Lower lobe of right lung (tissue), 2 donors: ENCODE data around the gene ERI3. TPM values are rescaled to one million over a fixed set of nuclear protein-coding genes. Genes with fewer than 3 reads are reported as not detected.

Experiments used
- ATAC-seq, 2 donors: fragments of 200-7000 bp; cut with Tn5 transposase; one replicate each; pipeline ENCODE4 v1.9.1; 2020 to 2022; ENCODE audit warnings: mild to moderate bottlenecking in 2 of 2, moderate library complexity in 2 of 2
- DNase-seq: peaks from one replicate; pipeline ENCODE4 v3.0.0-alpha.2; 2020
- H3K27ac ChIP-seq: fragments of 200-600 bp; one replicate; pipeline ENCODE4 v1.8.0; 2022
- H3K27me3 ChIP-seq: fragments of 200-600 bp; one replicate; pipeline ENCODE4 v1.8.0; 2022; ENCODE audit warnings: low read depth
- H3K36me3 ChIP-seq: fragments of 200-600 bp; one replicate; pipeline ENCODE4 v1.8.0; 2022; ENCODE audit warnings: mild to moderate bottlenecking
- H3K4me1 ChIP-seq: fragments of 200-600 bp; one replicate; pipeline ENCODE4 v1.8.0; 2022
- H3K4me3 ChIP-seq: fragments of 200-600 bp; one replicate; pipeline ENCODE4 v1.8.0; 2022; ENCODE audit warnings: mild to moderate bottlenecking
- H3K9me3 ChIP-seq: fragments of 200-600 bp; one replicate; pipeline ENCODE4 v1.8.0; 2022
- CTCF ChIP-seq: fragments of 200-600 bp; IDR thresholded peaks from one replicate; pipeline ENCODE4 v1.8.0; 2022; ENCODE audit warnings: antibody characterized with exemption, mild to moderate bottlenecking
- intact Hi-C: fragments of 100-400 bp; cut with DNase I; formaldehyde crosslinking; loops from one replicate; pipeline ENCODE4 v1.11.0; 2022
- total RNA-seq: library from RNA; stranded (reverse); fragmentation: NEBNext Ultra II Directional; extraction: Animal tissue kit (Norgen Biotek cat#: 25700); gene quantifications from one replicate; pipeline ENCODE4 v1.2.1, GENCODE V29; 2021
- donor health status: DM: no; HTN: yes; CAD: no; lungs with severe emphysema.

The ERI3 gene
- total RNA-seq, 1 donor from 2014 or later, result 36.3 TPM

GRCh38 chr1:44273560-44274350 lies 81.3 kb downstream of the ERI3 start:
- no peak for DNase-seq
- Histone ChIP-seq H3K36me3 (no peaks in the 10 kb centered on the region), H3K9me3 (no peaks in the 10 kb centered on the region), H3K4me1 (peaks cover 9% of the 10 kb centered on the region), H3K27ac (no peak overlapping the region), H3K4me3 (no peak overlapping the region), H3K27me3 (no peaks in the 10 kb centered on the region)
- ATAC-seq, result no peak
- intact Hi-C loops, result no loop called here
- no peak for TF ChIP-seq CTCF

- no peaks in the 10 kb centered on the region for H3K36me3 ChIP-seq
- ATAC-seq, result no peak
- intact Hi-C loops, result no loop called here
- no peak for DNase-seq
- TF ChIP-seq CTCF, result no peak
- H3K27me3 ChIP-seq, result no peaks in the 10 kb centered on the region
- H3K4me3 ChIP-seq, result no peak overlapping the region
- H3K4me1 ChIP-seq, result peaks cover 9% of the 10 kb centered on the region
- no peaks in the 10 kb centered on the region for H3K9me3 ChIP-seq
- H3K27ac ChIP-seq, result no peak overlapping the region
Observed at GRCh38 chr1:44272992-44273391, 82.1 kb downstream of the ERI3 start.

GRCh38 chr1:44271646-44272045 lies 83.4 kb downstream of the ERI3 start:
- no peak for TF ChIP-seq CTCF
- H3K4me1 ChIP-seq, result peaks cover 9% of the 10 kb centered on the region
- no peak for ATAC-seq
- no peaks in the 10 kb centered on the region for H3K27me3 ChIP-seq
- H3K27ac ChIP-seq, result no peak overlapping the region
- intact Hi-C loops, result no loop called here
- H3K9me3 ChIP-seq, result no peaks in the 10 kb centered on the region
- no peaks in the 10 kb centered on the region for H3K36me3 ChIP-seq
- no peak for DNase-seq
- H3K4me3 ChIP-seq, result no peak overlapping the region

GRCh38 chr1:44270686-44271628 lies 84.1 kb downstream of the ERI3 start:
- Histone ChIP-seq H3K27ac (no peak overlapping the region), H3K4me3 (no peak overlapping the region), H3K9me3 (no peaks in the 10 kb centered on the region), H3K36me3 (no peaks in the 10 kb centered on the region), H3K27me3 (no peaks in the 10 kb centered on the region), H3K4me1 (peaks cover 3% of the 10 kb centered on the region)
- DNase-seq, result no peak
- ATAC-seq, result no peak
- intact Hi-C loops, result no loop called here
- TF ChIP-seq CTCF, result no peak

GRCh38 chr1:44268054-44268453 lies 87.0 kb downstream of the ERI3 start:
- Histone ChIP-seq H3K4me3 (no peak overlapping the region), H3K4me1 (peaks cover 4% of the 10 kb centered on the region), H3K27ac (no peak overlapping the region), H3K9me3 (no peaks in the 10 kb centered on the region), H3K27me3 (no peaks in the 10 kb centered on the region), H3K36me3 (no peaks in the 10 kb centered on the region)
- no peak for TF ChIP-seq CTCF
- DNase-seq (no peak), ATAC-seq (no peak)
- intact Hi-C loops, result no loop called here
